Duodenal mucosa (tissue), 2 donors: ENCODE results near the gene PLEK.
"Not testable (repeated sequence)": the region's sequence is repeated elsewhere in the genome, so short reads cannot be mapped to it uniquely, and the experiment has no call there.

Experiments
- H3K27ac ChIP-seq: one replicate; pipeline ENCODE4 v1.7.0; 2013; ENCODE audit warnings: low read depth, low read length
- H3K27me3 ChIP-seq, 2 donors: one replicate each; pipeline ENCODE4 v1.7.0; 2013; ENCODE audit warnings: low read length in 2 of 2, control low read depth in 1 of 2; ENCODE audit not compliant: insufficient read depth in 2 of 2, control insufficient read depth in 1 of 2
- H3K36me3 ChIP-seq, 2 donors: one replicate each; pipeline ENCODE4 v1.7.0; 2013; ENCODE audit warnings: low read length in 2 of 2, control low read depth in 1 of 2; ENCODE audit not compliant: insufficient read depth in 2 of 2, control insufficient read depth in 1 of 2
- H3K4me1 ChIP-seq, 2 donors: one replicate each; pipeline ENCODE4 v1.7.0; 2013; ENCODE audit warnings: low read length in 2 of 2, control low read depth in 1 of 2; ENCODE audit not compliant: insufficient read depth in 2 of 2, control insufficient read depth in 1 of 2
- H3K4me3 ChIP-seq, 2 donors: one replicate each; pipeline ENCODE4 v1.7.0; 2013; ENCODE audit warnings: low read length in 2 of 2, low read depth in 1 of 2
- H3K9ac ChIP-seq, 2 donors: one replicate each; pipeline ENCODE4 v1.7.0; 2013; ENCODE audit warnings: low read length in 2 of 2, low read depth in 1 of 2
- H3K9me3 ChIP-seq, 2 donors: one replicate each; pipeline ENCODE4 v1.7.0; 2013; ENCODE audit warnings: low read length in 2 of 2, control low read depth in 1 of 2; ENCODE audit not compliant: control insufficient read depth in 1 of 2

PLEK gene

DNA sequence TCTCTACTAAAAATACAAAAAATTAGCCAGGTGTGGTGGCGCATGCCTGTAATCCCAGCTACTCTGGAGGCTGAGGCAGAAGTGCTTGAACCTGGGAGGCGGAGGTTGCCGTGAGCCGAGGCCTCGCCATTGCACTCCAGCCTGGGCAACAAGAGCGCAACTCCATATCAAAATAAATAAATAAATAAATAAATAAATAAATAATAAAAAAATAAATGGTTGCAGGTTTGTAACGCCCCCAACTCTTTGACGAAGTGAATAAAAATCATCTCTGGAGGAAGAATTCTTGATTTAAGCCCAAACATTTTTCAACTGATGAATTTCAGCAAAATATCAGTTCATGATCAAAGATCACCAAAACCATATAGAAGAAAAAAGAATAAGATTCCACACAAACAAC, 32.1 kb upstream of the PLEK start:
- Histone ChIP-seq H3K27me3 (no peaks in the 10 kb centered on the region), H3K36me3 (no peaks in the 10 kb centered on the region), H3K4me1 (no peaks in the 10 kb centered on the region), H3K9me3 (no peaks in the 10 kb centered on the region), H3K27ac (no peak overlapping the region), H3K9ac (no peak overlapping the region), H3K4me3 (no peak overlapping the region)

DNA sequence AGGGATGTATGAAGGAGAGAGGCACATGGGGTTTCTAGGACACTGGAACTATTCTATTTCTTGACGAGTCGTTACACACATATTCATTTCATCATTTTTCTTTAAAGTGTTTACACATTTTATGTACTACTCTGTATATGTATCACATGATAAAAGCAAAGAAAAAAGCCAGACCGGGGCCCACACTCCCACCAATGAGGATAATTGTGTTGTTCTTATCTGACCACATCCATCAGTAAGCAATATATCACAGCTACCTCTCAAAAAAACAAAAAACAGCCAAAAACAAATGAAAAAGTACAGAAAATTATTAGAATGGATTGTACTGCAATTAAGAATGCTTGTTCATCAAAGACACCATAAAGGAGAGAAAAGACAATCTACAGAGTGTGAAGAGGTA, 31.2 kb upstream of the PLEK start:
- Histone ChIP-seq H3K36me3 (no peaks in the 10 kb centered on the region), H3K9ac (no peak overlapping the region), H3K27me3 (no peaks in the 10 kb centered on the region), H3K27ac (no peak overlapping the region), H3K4me3 (no peak overlapping the region), H3K9me3 (no peaks in the 10 kb centered on the region), H3K4me1 (no peaks in the 10 kb centered on the region)

DNA sequence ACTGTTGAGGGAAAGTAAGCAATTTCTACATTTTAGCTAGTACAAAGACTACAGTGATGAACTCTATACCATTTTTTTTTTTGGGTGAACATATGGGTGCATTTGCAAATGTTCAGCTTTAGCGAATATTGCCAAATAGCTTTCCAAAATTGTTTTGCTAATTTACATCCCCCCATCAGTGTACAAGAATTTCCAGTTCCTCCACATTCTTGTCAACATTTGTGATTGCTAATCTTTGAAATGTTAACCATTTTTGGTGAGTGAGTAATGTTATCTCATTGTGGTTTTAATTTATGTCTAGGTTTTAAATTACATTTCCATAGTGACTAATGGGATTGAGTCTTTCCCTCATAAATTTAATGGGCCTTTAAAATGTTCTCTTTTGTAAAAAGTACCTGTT, 28.9 kb upstream of the PLEK start:
- Histone ChIP-seq H3K36me3 (no peaks in the 10 kb centered on the region), H3K9ac (no peak overlapping the region)

DNA sequence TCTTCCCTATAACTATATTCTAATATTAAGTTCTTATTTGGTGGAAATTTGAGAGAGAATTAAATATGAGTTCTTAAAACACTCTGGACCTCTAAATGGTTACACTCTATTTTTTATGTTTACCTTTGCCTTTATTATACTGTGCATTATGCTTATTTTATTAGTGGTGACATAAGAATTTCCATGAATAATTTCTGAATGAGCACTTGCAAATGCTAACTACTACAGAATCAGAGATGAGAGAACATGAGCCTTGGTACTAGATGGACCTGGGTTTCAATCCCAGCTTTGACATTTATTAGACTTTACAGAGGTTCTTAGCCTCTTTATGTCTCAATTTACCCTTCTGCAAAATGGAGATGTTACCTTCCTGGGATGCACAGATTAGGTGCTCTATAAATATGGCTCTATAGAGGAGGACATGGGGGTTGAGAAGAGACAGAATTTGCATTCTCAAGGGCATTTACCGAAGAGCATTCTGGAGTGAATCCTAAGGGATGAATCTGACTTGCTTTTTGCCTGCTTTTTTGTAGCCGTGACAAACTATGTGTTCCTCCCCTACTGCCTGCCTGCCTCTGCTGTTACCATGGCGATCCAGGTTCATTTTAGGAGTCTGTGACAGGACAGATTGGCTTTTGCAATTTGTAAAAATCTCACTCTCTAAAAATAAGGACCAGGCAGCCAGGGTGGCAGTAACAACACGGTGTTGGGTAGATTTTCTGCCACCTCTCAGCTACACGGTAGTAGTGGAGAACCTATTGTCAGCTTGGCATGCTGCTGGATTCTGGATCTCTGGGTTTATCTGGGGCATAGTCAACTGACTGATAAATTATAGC, 24.6 kb upstream of the PLEK start:
- no peaks in the 10 kb centered on the region for H3K36me3 ChIP-seq
- no peak overlapping the region for H3K4me3 ChIP-seq
- H3K9ac ChIP-seq = no peak overlapping the region
- no peak overlapping the region for H3K27ac ChIP-seq
- H3K27me3 ChIP-seq = peaks cover 4 to 8% of the 10 kb centered on the region in 2 donors
- no peaks in the 10 kb centered on the region for H3K4me1 ChIP-seq
- no peaks in the 10 kb centered on the region for H3K9me3 ChIP-seq

More for the DNA sequence above, 28.9 kb upstream of the PLEK start:
- no peaks in the 10 kb centered on the region for H3K27me3 ChIP-seq
- no peaks in the 10 kb centered on the region for H3K4me1 ChIP-seq
- H3K4me3 ChIP-seq = no peak overlapping the region
- no peaks in the 10 kb centered on the region for H3K9me3 ChIP-seq
- no peak overlapping the region for H3K27ac ChIP-seq

DNA sequence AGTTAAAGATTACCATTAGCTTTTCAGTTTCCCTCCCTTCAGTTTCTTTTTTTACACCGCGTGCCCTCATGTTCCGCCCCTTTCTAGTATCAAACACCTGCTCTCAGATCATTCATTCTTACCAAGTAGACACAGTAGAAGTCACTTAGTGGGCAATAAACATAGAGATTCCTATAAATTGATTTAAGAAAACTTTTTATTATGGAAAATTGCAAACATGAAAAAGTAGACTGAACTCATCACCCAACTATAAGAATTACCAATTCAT, 24.1 kb upstream of the PLEK start:
- H3K4me1 ChIP-seq = no peaks in the 10 kb centered on the region
- peaks cover 6 to 8% of the 10 kb centered on the region in 2 donors for H3K27me3 ChIP-seq
- H3K27ac ChIP-seq = no peak overlapping the region
- H3K9ac ChIP-seq = no peak overlapping the region
- no peak overlapping the region for H3K4me3 ChIP-seq
- no peaks in the 10 kb centered on the region for H3K36me3 ChIP-seq
- H3K9me3 ChIP-seq = no peaks in the 10 kb centered on the region

DNA sequence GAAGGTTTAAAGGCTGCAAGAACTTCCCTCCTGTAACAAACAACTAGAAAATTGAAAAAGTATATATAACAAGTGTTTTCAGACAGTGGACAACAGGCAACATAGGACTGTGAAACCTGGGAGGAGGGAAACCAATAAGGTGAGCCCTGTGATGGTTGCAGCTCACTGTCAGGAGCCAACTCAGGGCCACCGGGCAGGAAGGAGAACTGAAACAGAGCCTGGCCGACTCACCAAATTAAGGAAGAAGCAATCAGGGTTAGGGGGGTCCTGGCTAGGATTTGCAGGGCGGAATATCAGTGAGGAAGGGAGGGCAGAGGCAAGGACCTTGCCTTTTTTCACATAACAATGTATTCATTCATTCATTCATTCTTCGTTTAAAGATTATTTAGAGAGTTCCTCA, 23.5 kb upstream of the PLEK start:
- H3K27ac ChIP-seq = no peak overlapping the region
- H3K36me3 ChIP-seq = no peaks in the 10 kb centered on the region
- H3K9ac ChIP-seq = no peak overlapping the region
- peaks cover 6 to 8% of the 10 kb centered on the region in 2 donors for H3K27me3 ChIP-seq
- no peaks in the 10 kb centered on the region for H3K4me1 ChIP-seq
- no peaks in the 10 kb centered on the region for H3K9me3 ChIP-seq
- H3K4me3 ChIP-seq = no peak overlapping the region

DNA sequence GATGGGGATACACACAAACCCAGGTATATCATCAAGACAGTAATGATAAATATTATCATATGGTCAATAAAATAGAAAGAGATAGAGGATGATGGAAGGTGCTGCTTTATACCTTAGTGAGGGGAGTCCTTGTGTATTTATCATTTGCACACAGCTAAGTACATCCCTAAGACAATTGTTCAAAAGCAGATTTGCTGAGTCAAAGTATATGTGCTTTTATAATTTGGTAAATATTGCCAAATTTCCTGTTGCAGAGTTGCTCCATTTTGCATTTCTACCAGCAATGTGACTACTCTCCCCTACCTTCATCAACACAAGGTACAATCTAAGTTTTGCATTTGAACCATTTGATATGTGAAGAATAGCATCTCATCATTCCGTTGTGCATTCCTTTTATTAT, 22.6 kb upstream of the PLEK start:
- Histone ChIP-seq H3K4me1 (no peaks in the 10 kb centered on the region), H3K36me3 (no peaks in the 10 kb centered on the region), H3K27ac (no peak overlapping the region), H3K9me3 (no peaks in the 10 kb centered on the region), H3K4me3 (no peak overlapping the region), H3K27me3 (peaks cover 6 to 8% of the 10 kb centered on the region in 2 donors), H3K9ac (no peak overlapping the region)

DNA sequence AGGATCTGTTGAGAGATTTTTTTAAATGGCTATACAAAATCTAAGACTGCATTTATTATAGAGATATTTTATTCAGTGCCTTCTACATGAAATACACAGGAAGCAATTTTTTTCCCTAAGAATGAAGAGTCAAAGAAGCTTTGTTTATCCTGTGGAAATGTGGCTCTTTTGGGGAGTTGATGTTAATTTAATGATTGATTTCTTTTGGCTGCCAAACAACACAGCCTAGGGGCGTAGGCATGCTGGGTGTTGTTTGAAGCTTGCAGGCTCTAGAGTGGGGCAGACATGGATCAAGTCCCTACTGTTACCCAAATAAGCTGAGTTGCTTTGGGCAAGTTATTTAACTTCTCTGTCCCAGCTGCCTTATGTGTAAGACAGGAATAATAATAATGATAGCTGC, 21.1 kb upstream of the PLEK start:
- Histone ChIP-seq H3K36me3 (no peaks in the 10 kb centered on the region), H3K4me1 (no peaks in the 10 kb centered on the region), H3K9me3 (no peaks in the 10 kb centered on the region), H3K9ac (no peak overlapping the region), H3K27ac (no peak overlapping the region), H3K27me3 (peaks cover 6 to 8% of the 10 kb centered on the region in 2 donors), H3K4me3 (no peak overlapping the region)

DNA sequence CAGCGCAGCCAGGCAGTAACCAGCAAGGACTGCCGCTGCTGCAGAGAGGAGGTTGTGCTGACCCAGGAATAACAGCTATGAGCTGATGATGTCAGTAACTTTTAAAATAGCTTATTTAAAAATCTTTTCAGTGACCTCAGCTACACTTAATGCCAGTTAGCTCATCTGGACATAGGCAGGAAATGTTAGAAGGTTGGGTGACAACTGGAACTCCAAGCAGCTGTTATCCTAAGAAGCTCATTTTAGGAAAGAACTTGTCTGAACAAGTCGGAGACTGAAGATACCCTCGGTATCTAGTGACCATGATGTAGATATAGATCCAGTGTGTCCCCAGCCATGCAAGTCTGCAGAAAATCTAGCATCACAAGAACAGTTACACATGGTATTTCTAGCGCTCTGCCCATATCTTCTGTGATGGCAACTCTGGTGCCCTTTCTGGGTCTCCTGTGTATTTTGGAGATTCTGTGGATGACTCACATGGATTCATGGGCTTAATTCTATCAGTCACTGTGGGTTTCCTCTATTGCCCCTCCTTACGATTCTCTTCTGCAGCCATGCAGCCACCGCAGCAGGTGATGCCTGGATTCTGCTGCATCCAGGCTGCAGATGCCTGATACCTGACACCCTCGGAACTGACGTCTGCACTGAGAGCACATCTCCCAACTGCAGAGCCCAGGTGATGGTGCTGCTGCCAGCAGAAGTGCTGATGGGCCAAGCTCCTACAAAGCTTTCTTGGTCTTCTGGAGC, 19.8 kb upstream of the PLEK start:
- no peak overlapping the region for H3K27ac ChIP-seq
- no peaks in the 10 kb centered on the region for H3K9me3 ChIP-seq
- no peaks in the 10 kb centered on the region for H3K4me1 ChIP-seq
- H3K27me3 ChIP-seq = peaks cover 6 to 8% of the 10 kb centered on the region in 2 donors
- no peak overlapping the region for H3K9ac ChIP-seq
- no peaks in the 10 kb centered on the region for H3K36me3 ChIP-seq
- H3K4me3 ChIP-seq = no peak overlapping the region

DNA sequence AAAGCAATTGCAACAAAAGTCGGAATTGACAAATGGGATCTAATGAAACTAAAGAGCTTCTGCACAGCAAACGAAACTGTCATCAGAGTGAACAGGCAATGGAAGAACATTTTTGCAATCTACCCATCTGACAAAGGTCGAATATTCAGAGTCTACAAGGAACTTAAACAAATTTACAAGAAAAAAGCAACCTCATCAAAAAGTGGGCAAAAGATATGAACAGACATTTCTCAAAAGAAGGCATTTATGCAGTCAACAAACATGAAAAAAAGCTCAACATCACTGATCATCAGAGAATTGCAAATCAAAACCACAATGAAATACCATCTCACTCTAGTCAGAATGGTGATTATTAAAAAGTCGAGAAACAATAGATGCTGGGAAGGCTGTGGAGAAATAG, 16.0 kb upstream of the PLEK start:
- H3K4me3 ChIP-seq, H3K4me1 ChIP-seq, H3K9me3 ChIP-seq, H3K27me3 ChIP-seq, H3K36me3 ChIP-seq, H3K27ac ChIP-seq, H3K9ac ChIP-seq: not testable (repeated sequence)
